Measurements from ENCODE around the gene LNX1.

The LNX1 gene

GRCh38 chr4:53507671-53508286 lies 83.5 kb downstream of the LNX1 start:
- WGBS, 2 experiments, result 92 to 94% methylated on average over 17 of the region's 17 CpGs
- Histone ChIP-seq H3K36me3 (ENCODE audit: control insufficient read depth, insufficient read depth, low read length) (no peaks in the 10 kb centered on the region), H3K9me3 (ENCODE audit: control insufficient read depth, low read length) (no peaks in the 10 kb centered on the region), H3K27ac (ENCODE audit: insufficient read depth, low read depth, low read length, poor library complexity, severe bottlenecking) (no peak overlapping the region), H3K4me3 (ENCODE audit: insufficient read depth, low read depth, low read length) (no peak overlapping the region), H3K27me3 (ENCODE audit: control insufficient read depth, insufficient read depth, low read length, poor library complexity, severe bottlenecking) (no peaks in the 10 kb centered on the region), H3K4me1 (ENCODE audit: control insufficient read depth, insufficient read depth, low read length) (no peaks in the 10 kb centered on the region)

- H3K4me3 ChIP-seq (ENCODE audit: insufficient read depth, low read depth, low read length), result no peak overlapping the region
- 96 to 97% methylated on average over 6 of the region's 7 CpGs for WGBS, 2 experiments
- no peaks in the 10 kb centered on the region for H3K9me3 ChIP-seq (ENCODE audit: control insufficient read depth, low read length)
- H3K36me3 ChIP-seq (ENCODE audit: control insufficient read depth, insufficient read depth, low read length), result no peaks in the 10 kb centered on the region
- no peak overlapping the region for H3K27ac ChIP-seq (ENCODE audit: insufficient read depth, low read depth, low read length, poor library complexity, severe bottlenecking)
- H3K27me3 ChIP-seq (ENCODE audit: control insufficient read depth, insufficient read depth, low read length, poor library complexity, severe bottlenecking), result no peaks in the 10 kb centered on the region
- H3K4me1 ChIP-seq (ENCODE audit: control insufficient read depth, insufficient read depth, low read length), result no peaks in the 10 kb centered on the region
These were observed 84.2 kb downstream of the LNX1 start for GRCh38 chr4:53507058-53507457.

- no peaks in the 10 kb centered on the region for H3K27me3 ChIP-seq (ENCODE audit: control insufficient read depth, insufficient read depth, low read length, poor library complexity, severe bottlenecking)
- WGBS, 2 experiments, result 91 to 93% methylated on average over 2 of the region's 2 CpGs
- no peaks in the 10 kb centered on the region for H3K4me1 ChIP-seq (ENCODE audit: control insufficient read depth, insufficient read depth, low read length)
- H3K36me3 ChIP-seq (ENCODE audit: control insufficient read depth, insufficient read depth, low read length), result no peaks in the 10 kb centered on the region
- no peak overlapping the region for H3K4me3 ChIP-seq (ENCODE audit: insufficient read depth, low read depth, low read length)
- no peaks in the 10 kb centered on the region for H3K9me3 ChIP-seq (ENCODE audit: control insufficient read depth, low read length)
- no peak overlapping the region for H3K27ac ChIP-seq (ENCODE audit: insufficient read depth, low read depth, low read length, poor library complexity, severe bottlenecking)
These were observed 85.3 kb downstream of the LNX1 start for GRCh38 chr4:53505947-53506346.

- Histone ChIP-seq H3K27ac (ENCODE audit: insufficient read depth, low read depth, low read length, poor library complexity, severe bottlenecking) (no peak overlapping the region), H3K4me3 (ENCODE audit: insufficient read depth, low read depth, low read length) (no peak overlapping the region), H3K36me3 (ENCODE audit: control insufficient read depth, insufficient read depth, low read length) (no peaks in the 10 kb centered on the region), H3K9me3 (ENCODE audit: control insufficient read depth, low read length) (no peaks in the 10 kb centered on the region), H3K4me1 (ENCODE audit: control insufficient read depth, insufficient read depth, low read length) (peaks cover 5% of the 10 kb centered on the region), H3K27me3 (ENCODE audit: control insufficient read depth, insufficient read depth, low read length, poor library complexity, severe bottlenecking) (no peaks in the 10 kb centered on the region)
- 90 to 96% methylated on average over 1 of the region's 1 CpG for WGBS, 2 experiments
These were observed 89.2 kb downstream of the LNX1 start for GRCh38 chr4:53502094-53502493.

GRCh38 chr4:53501561-53501960 lies 89.7 kb downstream of the LNX1 start:
- WGBS, 2 experiments, result 92 to 94% methylated on average over 4 of the region's 4 CpGs
- H3K27me3 ChIP-seq (ENCODE audit: control insufficient read depth, insufficient read depth, low read length, poor library complexity, severe bottlenecking), result no peaks in the 10 kb centered on the region
- H3K4me3 ChIP-seq (ENCODE audit: insufficient read depth, low read depth, low read length), result no peak overlapping the region
- peaks cover 5% of the 10 kb centered on the region for H3K4me1 ChIP-seq (ENCODE audit: control insufficient read depth, insufficient read depth, low read length)
- no peaks in the 10 kb centered on the region for H3K9me3 ChIP-seq (ENCODE audit: control insufficient read depth, low read length)
- no peaks in the 10 kb centered on the region for H3K36me3 ChIP-seq (ENCODE audit: control insufficient read depth, insufficient read depth, low read length)
- H3K27ac ChIP-seq (ENCODE audit: insufficient read depth, low read depth, low read length, poor library complexity, severe bottlenecking), result no peak overlapping the region

- H3K36me3 ChIP-seq (ENCODE audit: control insufficient read depth, insufficient read depth, low read length), result no peaks in the 10 kb centered on the region
- H3K4me3 ChIP-seq (ENCODE audit: insufficient read depth, low read depth, low read length), result no peak overlapping the region
- peaks cover 5% of the 10 kb centered on the region for H3K4me1 ChIP-seq (ENCODE audit: control insufficient read depth, insufficient read depth, low read length)
- no peaks in the 10 kb centered on the region for H3K27me3 ChIP-seq (ENCODE audit: control insufficient read depth, insufficient read depth, low read length, poor library complexity, severe bottlenecking)
- H3K27ac ChIP-seq (ENCODE audit: insufficient read depth, low read depth, low read length, poor library complexity, severe bottlenecking), result no peak overlapping the region
- H3K9me3 ChIP-seq (ENCODE audit: control insufficient read depth, low read length), result no peaks in the 10 kb centered on the region
- WGBS, 2 experiments, result 96 to 99% methylated on average over 2 of the region's 2 CpGs
These were observed 90.7 kb downstream of the LNX1 start for GRCh38 chr4:53500546-53500945.

GRCh38 chr4:53499791-53500190 lies 91.5 kb downstream of the LNX1 start:
- 91 to 98% methylated on average over 1 of the region's 1 CpG for WGBS, 2 experiments
- peaks cover 5% of the 10 kb centered on the region for H3K4me1 ChIP-seq (ENCODE audit: control insufficient read depth, insufficient read depth, low read length)
- H3K27ac ChIP-seq (ENCODE audit: insufficient read depth, low read depth, low read length, poor library complexity, severe bottlenecking), result no peak overlapping the region

GRCh38 chr4:53498706-53499105 lies 92.6 kb downstream of the LNX1 start:
- Histone ChIP-seq H3K27ac (ENCODE audit: insufficient read depth, low read depth, low read length, poor library complexity, severe bottlenecking) (no peak overlapping the region), H3K4me3 (ENCODE audit: insufficient read depth, low read depth, low read length) (no peak overlapping the region), H3K36me3 (ENCODE audit: control insufficient read depth, insufficient read depth, low read length) (no peaks in the 10 kb centered on the region), H3K9me3 (ENCODE audit: control insufficient read depth, low read length) (no peaks in the 10 kb centered on the region), H3K27me3 (ENCODE audit: control insufficient read depth, insufficient read depth, low read length, poor library complexity, severe bottlenecking) (no peaks in the 10 kb centered on the region), H3K4me1 (ENCODE audit: control insufficient read depth, insufficient read depth, low read length) (peaks cover 5% of the 10 kb centered on the region)
- 95 to 96% methylated on average over 2 of the region's 2 CpGs for WGBS, 2 experiments

More at GRCh38 chr4:53499791-53500190, 91.5 kb downstream of the LNX1 start:
- Histone ChIP-seq H3K4me3 (ENCODE audit: insufficient read depth, low read depth, low read length) (no peak overlapping the region), H3K9me3 (ENCODE audit: control insufficient read depth, low read length) (no peaks in the 10 kb centered on the region), H3K36me3 (ENCODE audit: control insufficient read depth, insufficient read depth, low read length) (no peaks in the 10 kb centered on the region), H3K27me3 (ENCODE audit: control insufficient read depth, insufficient read depth, low read length, poor library complexity, severe bottlenecking) (no peaks in the 10 kb centered on the region)

- WGBS, 2 experiments, result 76 to 80% methylated on average over 6 of the region's 7 CpGs
- Histone ChIP-seq H3K36me3 (ENCODE audit: control insufficient read depth, insufficient read depth, low read length) (no peaks in the 10 kb centered on the region), H3K9me3 (ENCODE audit: control insufficient read depth, low read length) (no peaks in the 10 kb centered on the region), H3K27me3 (ENCODE audit: control insufficient read depth, insufficient read depth, low read length, poor library complexity, severe bottlenecking) (no peaks in the 10 kb centered on the region), H3K4me3 (ENCODE audit: insufficient read depth, low read depth, low read length) (no peak overlapping the region), H3K4me1 (ENCODE audit: control insufficient read depth, insufficient read depth, low read length) (peaks cover 5% of the 10 kb centered on the region), H3K27ac (ENCODE audit: insufficient read depth, low read depth, low read length, poor library complexity, severe bottlenecking) (no peak overlapping the region)
These were observed 93.6 kb downstream of the LNX1 start for GRCh38 chr4:53497487-53498244.

- 80 to 91% methylated on average over 3 to 5 of the region's 6 CpGs for WGBS, 2 experiments
- Histone ChIP-seq H3K27ac (ENCODE audit: insufficient read depth, low read depth, low read length, poor library complexity, severe bottlenecking) (no peak overlapping the region), H3K9me3 (ENCODE audit: control insufficient read depth, low read length) (no peaks in the 10 kb centered on the region), H3K4me3 (ENCODE audit: insufficient read depth, low read depth, low read length) (no peak overlapping the region), H3K27me3 (ENCODE audit: control insufficient read depth, insufficient read depth, low read length, poor library complexity, severe bottlenecking) (no peaks in the 10 kb centered on the region), H3K4me1 (ENCODE audit: control insufficient read depth, insufficient read depth, low read length) (peaks cover 5% of the 10 kb centered on the region), H3K36me3 (ENCODE audit: control insufficient read depth, insufficient read depth, low read length) (no peaks in the 10 kb centered on the region)
These were observed 96.4 kb downstream of the LNX1 start for GRCh38 chr4:53494851-53495250.
